A549 (cell line): ENCODE data around the gene RXRG. TPM values are rescaled to one million over a fixed set of nuclear protein-coding genes. Genes with fewer than 3 reads are reported as not detected.

Experiments
- ATAC-seq, 2 experiments: fragments of 200-7000 bp in 1 of 2; fragments of >200 bp in 1 of 2; cut with Nextera tagmentation in 1 of 2; cut with Tn5 transposase in 1 of 2; 3 replicates each; pipeline versions ENCODE4 v1.8.0 to v1.9.1; 2018 to 2020; ENCODE audit warnings: mild to moderate bottlenecking in 1 of 2, moderate library complexity in 1 of 2
- CTCF ChIA-PET: fragments of 300-600 bp; sonication (Branson Sonifier 250); formaldehyde crosslinking; extraction: SDS; loops from one replicate; lab custom pipeline; 2021; ENCODE audit warnings: antibody characterized with exemption, inconsistent platforms; lab: Yijun Ruan, JAX
- POLR2A ChIA-PET: fragments of 350-600 bp; formaldehyde crosslinking; extraction: SDS; loops from one replicate; lab custom pipeline; 2021; ENCODE audit warnings: antibody characterized with exemption, inconsistent platforms; lab: Yijun Ruan, JAX
- DNase-seq, 2 experiments: peaks; one replicate each; pipeline versions ENCODE4 v3.0.0 to v3.0.0-alpha.2; 2011 to 2016; ENCODE audit warnings: low read depth in 1 of 2, low spot score in 1 of 2
- FAIRE-seq: peaks from 2 replicates; lab custom pipeline; 2011; peaks lifted over from hg19 to GRCh38; lab: Jason Lieb, UNC
- H3K27ac ChIP-seq, 2 experiments: fragments of >200 bp; sonication (Bioruptor Twin); formaldehyde crosslinking; 3 replicates each; pipeline ENCODE4 v1.5.1; 2016 to 2017
- H3K4me1 ChIP-seq: fragments of >200 bp; sonication (Bioruptor Twin); formaldehyde crosslinking; 3 replicates; pipeline ENCODE4 v1.6.1; 2016
- H3K4me2 ChIP-seq: fragments of >200 bp; sonication (Bioruptor Twin); formaldehyde crosslinking; 3 replicates; pipeline ENCODE4 v1.6.1; 2016
- H3K4me3 ChIP-seq: fragments of >200 bp; sonication (Bioruptor Twin); formaldehyde crosslinking; 3 replicates; pipeline ENCODE4 v1.5.1; 2016
- H3K9me3 ChIP-seq: fragments of >200 bp; sonication (Bioruptor Twin); formaldehyde crosslinking; 3 replicates; pipeline ENCODE4 v1.6.1; 2016
- BHLHE40 ChIP-seq: IDR thresholded peaks from 2 replicates; pipeline ENCODE4 v1.6.1; 2012; ENCODE audit warnings: low read depth, low read length, inconsistent platforms
- E2F6 ChIP-seq: IDR thresholded peaks from 2 replicates; pipeline ENCODE4 v1.6.1; 2012; ENCODE audit warnings: low read depth, borderline replicate concordance
- ESRRA ChIP-seq: fragments of 150-350 bp; IDR thresholded peaks from 2 replicates; pipeline ENCODE4 v1.6.1; 2014; ENCODE audit warnings: mild to moderate bottlenecking, low read length, borderline replicate concordance
- FOSL2 ChIP-seq, 2 experiments: fragments of 450-650 bp in 1 of 2; fragments of >200 bp in 1 of 2; sonication (Bioruptor Twin) in 1 of 2; formaldehyde crosslinking; IDR thresholded peaks; 2 replicates each; pipeline versions ENCODE4 v1.5.0 to v1.6.1; 2016 to 2020; ENCODE audit warnings: mild to moderate bottlenecking in 1 of 2, moderate library complexity in 1 of 2
- GATA3 ChIP-seq: IDR thresholded peaks from 2 replicates; pipeline ENCODE4 v1.6.1; 2012; ENCODE audit warnings: borderline replicate concordance
- HDAC2 ChIP-seq: fragments of 200-600 bp; sonication (generic); IDR thresholded peaks from 2 replicates; pipeline ENCODE4 v1.6.1; 2016
- HEYL ChIP-seq: fragments of 250-450 bp; sonication (Bioruptor Pico); IDR thresholded peaks from 2 replicates; pipeline ENCODE4 v1.8.0; 2021; ENCODE audit warnings: mild to moderate bottlenecking, moderate library complexity
- KDM5A ChIP-seq: fragments of 200-600 bp; sonication (generic); IDR thresholded peaks from 2 replicates; pipeline ENCODE4 v1.6.1; 2016; ENCODE audit warnings: antibody characterized with exemption, mild to moderate bottlenecking
- RAD21 ChIP-seq, 2 experiments: fragments of >200 bp in 1 of 2; sonication (Bioruptor Twin) in 1 of 2; formaldehyde crosslinking in 1 of 2; IDR thresholded peaks in 1 of 2; conservative IDR thresholded peaks in 1 of 2; 2 replicates in 1 of 2; 3 replicates in 1 of 2; pipeline ENCODE4 v1.6.1; 2012 to 2018; ENCODE audit warnings: inconsistent platforms in 1 of 2
- RFX5 ChIP-seq: fragments of 450-650 bp; IDR thresholded peaks from 2 replicates; pipeline ENCODE4 v1.7.1; 2014; ENCODE audit warnings: antibody characterized with exemption, mild to moderate bottlenecking, moderate library complexity
- SMC3 ChIP-seq: fragments of >200 bp; sonication (Bioruptor Twin); formaldehyde crosslinking; IDR thresholded peaks from 3 replicates; pipeline ENCODE4 v1.6.1; 2018; ENCODE audit warnings: inconsistent platforms
- ZC3H11A ChIP-seq: fragments of 450-650 bp; IDR thresholded peaks from 2 replicates; pipeline ENCODE4 v1.6.1; 2014; ENCODE audit warnings: antibody characterized with exemption, mild to moderate bottlenecking
- ZFP36 ChIP-seq: fragments of 450-650 bp; IDR thresholded peaks from 2 replicates; pipeline ENCODE4 v1.6.1; 2014; ENCODE audit warnings: borderline replicate concordance; ENCODE audit not compliant: partially characterized antibody
- ZSCAN20 ChIP-seq: fragments of 250-450 bp; sonication (Bioruptor Pico); IDR thresholded peaks from 2 replicates; pipeline ENCODE4 v1.8.0; 2022; ENCODE audit warnings: mild to moderate bottlenecking, moderate library complexity
- WGBS: methylation state at CpG from one replicate; pipeline ENCODE4 v1.1.6; 2017; ENCODE audit errors: missing lambda C conversion rate; 5-methylcytosine and 5-hydroxymethylcytosine counted together
- polyA plus RNA-seq, 4 experiments: library from polyadenylated mRNA; depleted of rRNA in 3 of 4; stranded (reverse); fragments of >200 nt; fragmentation: RNase III in 1 of 4; extraction: RNeasy Plus Mini Kit Qiagen cat#74134 plus additional on column Dnase treatment in 1 of 4; gene quantifications; 2 replicates in 3 of 4; 3 replicates in 1 of 4; pipeline ENCODE4 v1.2.3, GENCODE V29; 2011 to 2017
- TF ChIP-seq, protein P1 (sequence below): fragments of >200 bp; sonication (Bioruptor Twin); formaldehyde crosslinking; IDR thresholded peaks from 3 replicates; pipeline ENCODE4 v1.5.1; 2016
- TF ChIP-seq, protein P2 (sequence below): fragments of 250-450 bp; sonication (Bioruptor Pico); IDR thresholded peaks from 2 replicates; pipeline ENCODE4 v1.5.0; 2020; ENCODE audit warnings: low read depth, mild to moderate bottlenecking, moderate library complexity

The RXRG gene
- polyA plus RNA-seq, 2 of the 4 experiments (the other 2 are of a cell fraction) = not detected

GRCh38 chr1:165403835-165404482, 41.0 kb downstream of the RXRG start:
- ATAC-seq (peak; percentile 80 to 87), FAIRE-seq (peak; percentile 46)

DNA sequence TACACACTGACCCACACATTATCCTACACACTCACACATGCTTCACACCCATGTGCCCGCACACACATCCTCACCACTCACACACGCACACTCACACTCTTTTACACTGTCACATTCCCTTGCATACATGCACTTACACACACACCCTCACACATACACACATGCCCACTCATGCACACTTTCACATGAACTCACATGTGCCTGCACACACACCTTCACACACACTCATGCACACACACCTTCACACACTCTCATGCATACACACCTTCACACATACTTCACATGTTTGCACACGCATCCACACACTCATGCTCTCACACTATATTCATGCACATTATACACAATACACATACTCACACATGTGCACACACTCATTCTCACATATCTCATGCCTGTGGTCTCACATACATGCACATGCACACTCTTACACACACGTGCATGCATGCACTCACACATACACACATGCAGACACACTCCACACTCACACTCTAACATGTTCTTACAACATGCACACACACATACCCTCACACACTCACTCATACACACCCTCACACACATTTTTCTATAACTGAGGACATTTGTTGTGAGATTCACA, 42.3 kb downstream of the RXRG start:
- no peak for FAIRE-seq
- TF ChIP-seq, protein P1, sequence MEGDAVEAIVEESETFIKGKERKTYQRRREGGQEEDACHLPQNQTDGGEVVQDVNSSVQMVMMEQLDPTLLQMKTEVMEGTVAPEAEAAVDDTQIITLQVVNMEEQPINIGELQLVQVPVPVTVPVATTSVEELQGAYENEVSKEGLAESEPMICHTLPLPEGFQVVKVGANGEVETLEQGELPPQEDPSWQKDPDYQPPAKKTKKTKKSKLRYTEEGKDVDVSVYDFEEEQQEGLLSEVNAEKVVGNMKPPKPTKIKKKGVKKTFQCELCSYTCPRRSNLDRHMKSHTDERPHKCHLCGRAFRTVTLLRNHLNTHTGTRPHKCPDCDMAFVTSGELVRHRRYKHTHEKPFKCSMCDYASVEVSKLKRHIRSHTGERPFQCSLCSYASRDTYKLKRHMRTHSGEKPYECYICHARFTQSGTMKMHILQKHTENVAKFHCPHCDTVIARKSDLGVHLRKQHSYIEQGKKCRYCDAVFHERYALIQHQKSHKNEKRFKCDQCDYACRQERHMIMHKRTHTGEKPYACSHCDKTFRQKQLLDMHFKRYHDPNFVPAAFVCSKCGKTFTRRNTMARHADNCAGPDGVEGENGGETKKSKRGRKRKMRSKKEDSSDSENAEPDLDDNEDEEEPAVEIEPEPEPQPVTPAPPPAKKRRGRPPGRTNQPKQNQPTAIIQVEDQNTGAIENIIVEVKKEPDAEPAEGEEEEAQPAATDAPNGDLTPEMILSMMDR = no peak
- TF ChIP-seq RFX5 = no peak
- no peak for TF ChIP-seq HEYL (CRISPR knock-in tag)
- no peak for TF ChIP-seq ZC3H11A
- TF ChIP-seq ZSCAN20 = no peak
- no peak for TF ChIP-seq GATA3
- no peak for TF ChIP-seq KDM5A
- no peak for TF ChIP-seq FOSL2 (IDR thresholded peaks at IDR 0.05)
- no peak for TF ChIP-seq FOSL2 (CRISPR knock-in tag; IDR thresholded peaks at IDR 0.05)
- TF ChIP-seq, protein P2, sequence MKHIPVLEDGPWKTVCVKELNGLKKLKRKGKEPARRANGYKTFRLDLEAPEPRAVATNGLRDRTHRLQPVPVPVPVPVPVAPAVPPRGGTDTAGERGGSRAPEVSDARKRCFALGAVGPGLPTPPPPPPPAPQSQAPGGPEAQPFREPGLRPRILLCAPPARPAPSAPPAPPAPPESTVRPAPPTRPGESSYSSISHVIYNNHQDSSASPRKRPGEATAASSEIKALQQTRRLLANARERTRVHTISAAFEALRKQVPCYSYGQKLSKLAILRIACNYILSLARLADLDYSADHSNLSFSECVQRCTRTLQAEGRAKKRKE (CRISPR knock-in tag) = no peak
- no peak for TF ChIP-seq HDAC2
- no peak for TF ChIP-seq E2F6
- no peak for TF ChIP-seq ESRRA
- 29% methylated on average over 4 of the region's 4 CpGs for WGBS
- ATAC-seq = no peak
- H3K4me1 ChIP-seq = no peaks in the 10 kb centered on the region
- H3K4me2 ChIP-seq = no peak overlapping the region
- H3K4me3 ChIP-seq = no peak overlapping the region
- ChIA-PET CTCF (interaction anchor here (1.1 to 11.8 kb wide), 9 partner anchors 9 to 192 kb away, joined by 3 to 219 read pairs (median 4); no protein-coding TSS in a partner anchor), POLR2A (no interaction called here)
- no peaks in the 10 kb centered on the region for H3K9me3 ChIP-seq
- H3K27ac ChIP-seq = no peak overlapping the region
- DNase-seq = no peak

More at GRCh38 chr1:165403835-165404482, 41.0 kb downstream of the RXRG start:
- 9% methylated on average over 3 of the region's 3 CpGs for WGBS
- no peaks in the 10 kb centered on the region for H3K9me3 ChIP-seq
- TF ChIP-seq BHLHE40 (no peak), ZFP36 (no peak), RAD21 (conservative IDR thresholded peaks at IDR 0.05 in 1 of 2, IDR thresholded peaks at IDR 0.05 in 1 of 2) (peak; percentile 75 to 76), SMC3 (peak; percentile 79)
- TF ChIP-seq, protein P1 = peak; percentile 60
- DNase-seq = peak; percentile 21 to 28
- H3K4me3 ChIP-seq = no peak overlapping the region
- H3K4me2 ChIP-seq = no peak overlapping the region
- H3K27ac ChIP-seq = no peak overlapping the region
- CTCF ChIA-PET = interaction anchor here (0.6 to 5.0 kb wide), 18 partner anchors 10 to 898 kb away, joined by 3 to 77 read pairs (median 4); partner anchors contain the start of gene RXRG
- POLR2A ChIA-PET = no interaction called here
- H3K4me1 ChIP-seq = no peaks in the 10 kb centered on the region
